ENCODE results near the gene NSF.
"Not testable (repeated sequence)": the region's sequence is repeated elsewhere in the genome, so short reads cannot be mapped to it uniquely, and the experiment has no call there.

The NSF gene

DNA sequence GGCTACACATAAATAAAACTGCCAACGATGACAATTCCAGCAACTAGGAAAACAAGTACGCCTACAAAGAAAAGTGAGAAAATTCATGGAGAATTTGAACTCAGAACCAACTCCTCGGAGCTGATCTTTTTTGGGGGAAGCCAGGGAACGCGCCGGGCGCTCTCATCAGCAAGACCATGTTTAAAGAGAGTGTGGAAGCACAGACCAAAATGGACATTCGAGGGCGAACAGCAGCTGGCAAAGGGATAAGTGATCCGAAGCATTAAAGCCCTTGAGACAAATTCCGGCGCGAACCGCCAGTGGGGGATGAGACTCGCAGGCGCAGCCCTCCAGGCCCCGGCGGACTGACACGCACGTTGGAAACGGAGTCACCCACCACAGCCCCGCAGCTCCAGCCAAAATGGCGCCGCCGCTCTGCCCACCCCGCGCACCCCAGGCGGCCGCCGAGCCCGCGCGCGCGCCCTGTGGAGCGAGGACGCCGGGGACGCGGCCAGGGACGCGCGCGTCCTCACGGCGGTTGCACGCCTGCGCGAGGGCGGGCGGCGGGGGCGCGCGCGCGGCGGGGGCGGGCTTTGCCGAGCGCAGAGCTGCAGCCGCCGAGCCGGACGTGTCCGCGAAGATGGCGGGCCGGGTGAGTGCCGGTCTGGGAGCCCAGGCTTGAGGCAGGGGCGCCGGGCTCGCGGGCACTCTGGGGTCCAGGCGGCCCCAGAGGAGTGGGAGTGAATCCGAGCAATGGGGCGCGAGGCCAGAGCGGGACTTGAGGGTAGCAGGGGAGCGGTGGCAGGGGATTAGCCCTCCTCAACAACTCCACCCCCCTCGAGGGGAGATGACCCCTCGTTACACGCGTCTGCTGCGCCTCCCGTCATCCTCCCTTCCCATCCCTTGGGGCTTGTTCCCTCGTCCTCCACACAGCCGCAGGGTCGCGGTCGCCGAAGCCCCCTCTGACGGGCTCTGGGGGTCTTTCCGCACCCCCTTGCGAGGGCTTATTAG is at the start of gene NSF:
NSF (plus strand) TSS at position 513 of the 990 bp plus-strand sequence; CDS start at position 620, 107 bp downstream.
- not testable (repeated sequence) for DNase-seq (ENCODE audit: low read depth, low spot score); H3K27ac ChIP-seq

DNA sequence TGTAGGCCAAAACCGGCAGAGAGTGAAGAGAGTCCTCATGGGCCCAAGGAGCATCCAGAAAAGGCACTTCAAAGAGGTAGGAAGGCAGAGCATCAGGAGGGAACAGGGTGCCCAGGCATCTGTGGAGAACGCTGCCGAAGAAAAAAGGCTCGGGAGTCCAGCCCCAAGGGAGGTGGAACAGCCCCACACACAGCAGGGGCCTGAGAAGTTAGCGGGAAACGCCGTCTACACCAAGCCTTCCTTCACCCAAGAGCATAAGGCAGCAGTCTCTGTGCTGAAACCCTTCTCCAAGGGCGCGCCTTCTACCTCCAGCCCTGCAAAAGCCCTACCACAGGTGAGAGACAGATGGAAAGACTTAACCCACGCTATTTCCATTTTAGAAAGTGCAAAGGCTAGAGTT is 41.9 kb upstream of the NSF start:
- not testable (repeated sequence) for DNase-seq (ENCODE audit: low read depth, low spot score); H3K27ac ChIP-seq

DNA sequence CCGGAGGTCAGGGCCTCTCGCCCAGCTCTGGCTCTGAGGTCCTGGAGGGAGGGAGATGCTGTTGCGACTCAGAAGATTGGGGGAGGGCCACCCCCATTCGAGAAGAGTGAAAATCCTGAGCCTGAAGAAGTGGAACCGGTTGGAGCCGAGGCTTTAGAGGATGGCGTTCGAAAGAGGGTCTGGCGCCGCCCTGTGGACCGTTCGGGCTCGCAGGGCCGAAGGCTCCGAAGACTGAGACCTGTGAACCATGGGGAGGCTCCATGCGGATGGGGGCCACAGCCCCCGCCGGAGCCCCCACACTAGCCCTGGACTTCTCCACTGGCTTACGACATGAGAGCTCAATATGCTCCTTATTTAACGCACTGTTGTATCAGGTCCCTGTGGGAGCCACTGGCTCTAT is 31.3 kb upstream of the NSF start:
- not testable (repeated sequence) for H3K27ac ChIP-seq; DNase-seq (ENCODE audit: low read depth, low spot score)

DNA sequence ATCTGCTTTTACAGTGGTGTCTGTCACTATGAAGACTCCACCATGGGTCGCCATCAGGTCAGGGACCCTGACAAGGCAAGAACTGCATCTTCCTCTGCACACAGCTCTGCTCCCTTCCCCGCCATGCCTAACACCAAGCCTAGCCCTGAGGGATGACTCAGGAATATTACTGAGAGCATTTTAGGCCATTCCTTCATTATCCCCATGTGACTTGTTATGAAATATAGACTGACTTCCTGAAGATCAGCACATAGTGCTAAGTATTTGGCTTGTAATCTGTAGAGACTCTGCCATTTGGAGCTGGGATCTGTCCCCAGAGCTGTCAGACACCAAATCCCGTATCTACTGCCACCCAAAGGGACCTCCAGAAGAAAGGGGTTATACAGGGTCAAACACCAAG is 30.4 kb upstream of the NSF start:
- DNase-seq (ENCODE audit: low read depth, low spot score); H3K27ac ChIP-seq: not testable (repeated sequence)

DNA sequence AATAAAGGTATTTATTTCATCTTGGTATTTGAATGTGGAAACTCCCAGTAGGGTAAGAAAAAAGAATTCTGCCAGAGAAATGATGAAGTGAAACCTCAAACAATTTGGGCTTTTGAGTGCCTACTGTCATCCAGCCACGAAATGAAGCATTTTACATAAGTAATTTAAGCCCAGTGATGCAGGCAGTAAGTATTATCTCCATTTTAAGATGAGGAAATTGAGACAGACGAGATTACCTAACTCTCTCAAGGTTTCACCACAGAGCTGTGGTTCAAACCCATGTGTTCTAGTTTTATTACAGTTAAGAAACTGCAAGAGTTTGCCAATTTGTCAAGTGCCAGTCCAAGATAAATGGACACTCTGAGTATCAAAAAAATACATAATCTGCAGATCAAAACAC is 24.2 kb upstream of the NSF start:
- DNase-seq (ENCODE audit: low read depth, low spot score); H3K27ac ChIP-seq: not testable (repeated sequence)

DNA sequence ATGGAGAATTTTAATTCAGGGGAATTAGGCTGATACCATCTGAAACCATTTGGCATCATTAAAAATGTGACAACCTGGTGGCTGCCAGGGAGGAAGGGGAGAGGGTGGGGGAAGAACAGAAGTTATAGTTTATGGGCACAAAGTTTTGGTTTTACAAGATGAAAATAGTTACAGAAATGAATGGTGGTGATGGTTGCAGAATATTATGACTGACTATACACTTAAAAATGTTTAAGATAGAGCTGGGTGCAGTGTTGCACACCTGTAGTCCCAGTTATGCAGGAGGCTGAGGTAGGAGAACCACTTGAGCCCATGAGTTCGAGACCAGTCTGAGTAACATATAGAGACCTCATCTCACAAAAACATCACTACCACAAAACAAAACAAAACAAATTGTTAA is 23.5 kb upstream of the NSF start:
- DNase-seq (ENCODE audit: low read depth, low spot score); H3K27ac ChIP-seq: not testable (repeated sequence)

DNA sequence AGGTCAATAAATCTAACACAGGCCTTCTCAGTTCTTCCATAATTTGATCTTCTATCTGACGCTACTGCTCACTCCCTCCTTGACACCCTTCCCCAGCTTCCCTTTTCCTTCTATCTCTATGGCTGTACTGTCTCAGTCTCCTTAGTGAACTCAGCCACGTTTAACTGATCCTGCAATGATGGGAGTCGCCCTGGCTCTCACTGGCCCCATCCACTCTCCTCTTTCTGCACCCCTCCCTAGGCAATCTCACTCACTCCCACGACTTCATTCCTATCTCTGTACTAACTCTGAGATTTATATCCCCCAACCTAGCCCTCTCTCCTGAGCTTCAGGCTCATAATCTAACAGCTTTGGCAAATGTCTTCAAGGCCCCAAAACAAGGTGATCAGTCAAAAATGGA is 18.7 kb upstream of the NSF start:
- not testable (repeated sequence) for H3K27ac ChIP-seq; DNase-seq (ENCODE audit: low read depth, low spot score)

DNA sequence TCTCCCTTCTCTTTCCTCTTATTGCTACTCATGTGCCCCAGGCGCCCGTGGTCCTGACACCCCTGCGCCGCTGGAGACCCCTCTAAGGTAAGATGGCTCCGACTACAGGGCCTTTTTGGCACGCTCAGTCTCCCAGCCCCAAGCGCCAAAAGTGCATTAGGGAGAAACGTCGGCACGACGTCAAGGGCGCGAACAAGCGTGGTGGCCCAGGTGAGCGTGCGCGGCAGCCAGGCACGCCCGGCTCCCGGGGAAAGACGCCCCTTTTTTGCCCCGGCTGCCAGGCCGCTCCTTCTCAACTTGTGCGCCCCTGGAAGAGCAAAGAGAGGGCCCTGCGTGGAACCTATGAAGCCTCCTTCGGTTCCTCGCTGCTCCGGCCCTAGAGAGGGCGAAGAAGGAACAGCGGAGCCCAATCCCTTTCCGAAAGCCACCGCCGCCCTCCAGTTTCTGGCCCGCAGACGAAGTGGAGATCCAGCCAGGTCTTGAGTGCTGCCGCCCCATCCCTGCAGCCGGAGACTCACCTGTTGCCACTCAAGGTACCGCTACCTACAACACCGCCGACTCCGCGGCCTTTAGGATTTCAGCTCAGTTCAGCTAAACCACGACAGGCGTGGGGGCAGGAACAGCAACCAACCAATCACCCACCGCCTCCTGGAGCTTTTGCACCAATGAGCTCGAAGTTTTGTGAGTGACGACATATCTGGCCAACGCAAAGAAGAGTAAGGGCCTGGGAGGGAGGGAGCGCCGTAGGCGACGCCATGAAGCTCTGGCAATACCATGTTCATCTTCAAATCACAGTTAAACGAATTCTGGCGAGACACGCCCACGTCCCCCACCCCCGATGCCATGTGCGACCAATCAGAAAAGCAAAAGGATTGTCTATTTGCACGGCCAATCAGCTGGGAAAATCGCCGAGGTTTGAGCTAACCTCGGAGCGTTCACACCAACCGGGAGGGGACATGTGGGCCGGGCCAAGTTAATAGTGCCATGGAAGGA is 11.1 kb upstream of the NSF start, which contains the start of gene ARL17A:
ARL17A (minus strand) TSS at position 609 of the 993 bp plus-strand sequence. CDS start 3,369 bp downstream, outside the sequence.
- DNase-seq (ENCODE audit: low read depth, low spot score); H3K27ac ChIP-seq: not testable (repeated sequence)

DNA sequence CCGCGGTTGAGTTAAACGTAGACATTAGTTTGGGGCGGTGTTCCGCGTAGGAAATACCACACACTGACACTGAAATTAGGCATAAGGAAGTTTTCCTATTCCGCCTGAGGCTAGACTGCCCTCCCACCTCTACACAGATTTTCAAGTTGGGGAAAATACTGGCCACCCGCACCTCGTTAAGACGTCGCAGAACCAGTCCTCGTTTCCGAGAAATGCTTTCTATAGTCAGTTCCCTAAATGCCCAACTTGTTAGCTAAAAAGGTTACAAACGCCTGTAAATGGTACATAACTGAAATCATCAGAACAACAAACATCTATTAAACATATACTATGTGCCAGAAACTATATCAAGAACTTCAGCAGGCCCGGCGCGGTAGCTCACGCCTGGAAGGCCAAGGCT is 10.4 kb upstream of the NSF start:
- DNase-seq (ENCODE audit: low read depth, low spot score); H3K27ac ChIP-seq: not testable (repeated sequence)

DNA sequence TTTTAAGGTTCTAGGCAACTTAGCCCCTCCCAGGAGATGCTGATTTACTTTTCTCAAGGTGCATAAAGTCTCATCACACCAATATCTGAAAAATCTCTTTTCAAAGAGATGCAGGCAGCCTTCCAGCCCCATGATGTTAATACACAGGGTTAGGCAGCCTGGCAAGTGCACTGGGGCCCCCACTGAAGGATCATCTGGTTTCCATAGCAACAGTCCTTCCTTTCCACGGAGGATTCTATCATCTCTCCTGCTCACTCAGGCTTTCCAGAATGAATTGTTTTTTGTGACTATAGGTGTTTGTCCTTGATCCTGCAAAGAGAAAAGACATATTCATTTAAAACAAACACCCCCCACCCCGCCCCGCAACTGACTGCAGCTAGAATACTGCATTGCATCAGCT is 5.0 kb upstream of the NSF start:
- DNase-seq (ENCODE audit: low read depth, low spot score); H3K27ac ChIP-seq: not testable (repeated sequence)

DNA sequence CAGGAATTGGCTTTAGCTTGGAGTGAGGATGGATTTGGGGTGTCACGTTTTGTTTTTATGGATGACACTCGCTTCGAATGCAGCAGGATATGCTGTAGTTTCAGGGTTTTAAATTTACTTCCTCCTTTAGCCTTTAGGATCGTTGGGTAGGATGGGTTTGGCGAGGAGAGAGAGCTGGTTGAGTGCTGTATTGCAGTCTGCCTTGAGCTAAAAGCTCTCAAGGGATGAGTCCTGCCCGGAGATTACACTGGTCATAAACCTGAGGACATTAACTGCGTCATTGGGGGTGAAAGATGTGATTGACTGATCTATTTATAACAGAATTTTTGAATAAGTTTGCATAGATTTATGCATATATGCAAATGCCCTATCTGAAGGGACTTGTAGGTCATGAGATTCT is 863 bp downstream of the NSF start:
- not testable (repeated sequence) for H3K27ac ChIP-seq; DNase-seq (ENCODE audit: low read depth, low spot score)

DNA sequence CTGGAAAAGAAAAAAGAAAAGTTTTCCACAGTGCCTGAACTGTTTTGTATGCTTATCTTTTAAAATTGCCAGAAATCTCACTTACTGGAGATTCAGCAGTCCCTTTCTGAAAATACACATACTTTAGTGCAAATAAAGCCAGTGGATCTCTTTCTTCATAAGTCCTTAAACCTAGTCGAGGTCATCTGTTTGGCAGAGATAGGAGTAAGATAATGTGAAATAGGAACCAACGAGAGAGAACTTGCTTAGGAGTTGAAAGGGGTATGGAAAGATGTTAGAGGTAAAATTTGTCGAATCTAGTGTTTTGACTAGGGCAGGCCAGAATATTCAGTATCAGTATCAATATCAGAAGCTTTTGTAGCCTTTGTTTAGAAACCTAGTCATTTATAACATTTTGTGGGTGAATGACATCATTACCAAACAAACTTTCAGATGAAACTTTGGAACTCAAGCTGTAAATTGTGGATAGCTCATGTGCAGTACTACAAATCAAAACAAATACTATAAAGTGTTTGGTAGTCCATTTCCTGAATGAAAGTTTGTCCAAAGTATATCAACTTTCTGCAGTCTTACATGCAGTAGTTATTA is 8.0 kb downstream of the NSF start:
- H3K27ac ChIP-seq; DNase-seq (ENCODE audit: low read depth, low spot score): not testable (repeated sequence)

DNA sequence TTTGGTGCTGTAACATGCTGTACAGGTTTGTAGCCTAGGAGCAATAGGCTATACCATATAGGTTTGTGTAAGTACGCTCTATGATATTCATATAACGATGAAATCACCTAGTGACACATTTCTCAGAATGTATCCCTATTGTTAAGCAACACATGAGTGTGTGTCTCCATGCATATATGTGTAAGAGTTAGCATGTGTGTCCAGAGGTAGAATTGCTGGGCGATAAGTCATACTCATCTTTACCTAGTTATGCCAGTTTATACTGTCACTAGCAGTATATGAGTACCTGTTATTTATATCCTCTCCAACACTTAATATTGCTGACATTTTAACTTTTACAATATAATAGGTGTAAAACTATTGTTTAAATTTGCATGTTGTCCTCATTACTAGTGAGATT is 10.3 kb downstream of the NSF start:
- not testable (repeated sequence) for DNase-seq (ENCODE audit: low read depth, low spot score)

DNA sequence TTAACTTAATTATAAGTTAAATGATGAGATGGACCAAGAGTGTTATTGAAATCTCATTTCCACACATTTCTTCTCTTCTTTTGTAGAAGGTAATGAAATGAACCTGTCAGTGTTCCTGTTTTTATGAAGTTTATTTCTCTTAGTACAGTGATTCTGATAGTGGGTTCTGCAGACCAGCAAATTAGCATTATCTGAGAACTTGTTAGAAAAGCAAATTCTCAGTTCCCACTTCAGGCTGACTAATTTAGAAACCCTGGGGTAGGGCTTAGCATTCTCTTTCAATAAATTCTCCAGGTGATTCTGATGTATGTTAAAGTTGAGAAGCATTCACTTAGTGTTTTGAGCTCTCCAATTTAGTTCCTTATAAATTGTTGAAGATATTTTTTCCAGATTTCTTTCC is 12.7 kb downstream of the NSF start:
- not testable (repeated sequence) for H3K27ac ChIP-seq; DNase-seq (ENCODE audit: low read depth, low spot score)

More for the DNA sequence above, 10.3 kb downstream of the NSF start:
- H3K27ac ChIP-seq, result not testable (repeated sequence)

DNA sequence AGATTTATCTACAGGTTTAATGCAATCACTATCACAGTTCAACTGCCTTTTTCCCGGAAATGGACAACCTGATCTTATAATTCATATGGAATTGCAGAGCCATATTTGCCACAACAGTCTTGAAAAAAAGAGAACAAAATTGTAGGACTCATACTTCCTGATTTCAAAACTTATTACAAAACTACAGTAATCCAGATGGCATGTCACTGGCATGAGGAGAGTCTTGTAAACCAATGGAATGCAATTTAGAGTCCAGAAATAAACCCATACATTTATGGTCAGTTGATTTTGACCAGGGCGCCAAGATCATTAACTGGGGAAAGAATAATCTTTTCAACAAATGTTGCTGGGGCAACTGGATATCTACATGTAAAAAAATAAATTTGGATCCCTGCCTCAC is 20.8 kb downstream of the NSF start:
- DNase-seq (ENCODE audit: low read depth, low spot score); H3K27ac ChIP-seq: not testable (repeated sequence)

DNA sequence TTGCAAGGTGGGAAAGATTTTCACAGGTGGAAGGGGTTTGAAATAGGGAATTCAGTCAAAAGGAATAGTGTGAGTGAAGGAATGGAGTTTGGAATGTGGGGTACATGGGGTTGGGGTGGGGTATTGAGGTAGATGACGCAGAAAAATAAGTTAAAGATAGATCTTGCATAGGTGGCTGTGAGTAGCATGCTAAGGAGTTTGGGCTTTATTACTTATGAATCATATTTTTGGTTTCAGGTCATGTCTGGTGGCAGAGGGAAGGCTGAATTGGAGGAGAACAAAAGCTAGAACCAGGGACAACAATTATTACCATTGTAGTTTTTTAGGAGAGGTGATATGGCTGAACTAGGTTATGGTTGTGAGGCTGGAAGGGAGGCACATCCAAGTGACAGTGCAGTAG is 23.4 kb downstream of the NSF start:
- not testable (repeated sequence) for DNase-seq (ENCODE audit: low read depth, low spot score); H3K27ac ChIP-seq

DNA sequence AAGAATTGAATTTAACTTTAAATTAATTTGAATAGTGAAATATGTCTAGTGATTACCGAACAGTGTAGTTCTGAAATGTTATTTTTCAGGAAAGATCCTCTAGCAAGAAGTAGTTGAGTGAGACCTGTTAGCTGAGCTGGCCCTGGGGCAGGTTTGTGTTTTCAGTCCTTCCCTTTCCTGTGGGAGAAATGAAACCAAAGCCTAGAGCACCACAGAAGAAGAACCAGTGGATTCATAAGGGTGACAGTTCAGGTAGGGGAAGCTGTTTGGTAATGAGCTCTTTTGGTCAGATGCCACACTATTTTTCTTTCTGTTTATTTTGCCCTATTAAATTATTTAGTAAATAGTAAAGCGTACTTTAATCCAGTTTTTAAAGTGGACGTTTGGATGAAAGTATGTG is 26.7 kb downstream of the NSF start:
- not testable (repeated sequence) for H3K27ac ChIP-seq; DNase-seq (ENCODE audit: low read depth, low spot score)

DNA sequence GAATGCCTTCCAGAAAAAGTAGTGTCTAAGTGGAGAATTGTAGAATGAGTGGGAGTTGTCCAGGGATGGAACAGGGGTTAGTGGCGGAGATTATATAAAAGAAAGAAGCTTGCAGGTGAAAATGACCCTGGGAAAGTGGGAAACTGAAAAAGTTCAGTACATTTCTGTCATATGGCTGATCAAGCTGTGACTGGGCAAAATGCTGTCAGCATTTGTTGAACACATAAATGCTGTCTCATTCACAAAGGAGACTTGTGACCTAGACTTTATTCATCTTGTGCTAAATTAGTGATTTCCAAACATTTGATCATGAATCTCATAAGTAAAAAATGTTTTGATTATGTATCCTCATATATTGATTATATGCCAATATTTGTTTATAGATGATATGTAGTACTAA is 28.5 kb downstream of the NSF start:
- H3K27ac ChIP-seq; DNase-seq (ENCODE audit: low read depth, low spot score): not testable (repeated sequence)

DNA sequence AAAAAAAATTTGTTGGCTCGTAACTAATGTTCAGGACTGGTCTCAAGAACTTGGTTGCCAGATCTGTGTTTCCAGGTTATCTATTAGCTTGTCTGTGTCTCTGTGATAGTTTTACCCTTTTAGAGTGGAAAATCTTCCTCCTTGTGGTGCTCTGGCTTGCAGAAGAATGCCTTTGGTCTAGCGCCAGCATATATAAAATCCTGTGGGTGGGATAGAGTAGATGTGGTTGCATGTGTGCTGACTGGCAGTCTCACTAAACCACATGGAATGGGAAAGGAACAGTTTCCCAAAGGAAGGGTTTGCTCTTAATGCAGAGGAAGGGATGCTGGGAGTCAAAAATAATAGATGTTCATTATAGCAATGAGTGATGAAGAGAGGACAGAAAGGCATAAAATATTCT is 33.3 kb downstream of the NSF start:
- DNase-seq (ENCODE audit: low read depth, low spot score); H3K27ac ChIP-seq: not testable (repeated sequence)

DNA sequence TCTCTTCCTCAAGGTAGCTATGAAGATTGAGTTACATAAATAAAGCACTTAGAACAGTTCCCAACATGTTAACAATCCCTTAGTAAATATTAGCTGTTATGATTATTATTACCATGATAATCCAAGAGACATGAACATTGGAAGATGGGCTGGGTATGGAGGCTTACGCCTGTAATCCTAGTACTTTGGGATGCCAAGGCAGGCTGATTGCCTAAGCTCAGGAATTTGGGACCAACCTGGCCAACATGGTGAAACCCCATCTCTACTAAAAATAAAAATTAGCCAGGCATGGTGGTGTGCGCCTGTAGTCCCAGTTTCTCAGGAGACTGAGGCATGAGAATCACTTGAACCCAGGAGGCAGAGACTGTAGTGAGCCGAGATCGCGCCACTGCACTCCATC is 34.3 kb downstream of the NSF start:
- not testable (repeated sequence) for H3K27ac ChIP-seq; DNase-seq (ENCODE audit: low read depth, low spot score)
